Subcutaneous adipose tissue (tissue), 4 donors: ENCODE results near the gene LRRFIP1. TPM values are rescaled to one million over a fixed set of nuclear protein-coding genes. Genes with fewer than 3 reads are reported as not detected.

Experiments
- CTCF ChIP-seq: fragments of 450-650 bp; IDR thresholded peaks from one replicate; pipeline ENCODE4 v1.5.1; 2016; ENCODE audit warnings: low read depth, mild to moderate bottlenecking, control low read depth, antibody characterized with exemption, moderate library complexity
- total RNA-seq, 4 donors: library from RNA; depleted of rRNA; stranded (reverse); fragments of >200 nt; gene quantifications; one replicate each; pipeline ENCODE4 v1.1.0, GENCODE V29; 2016

Gene LRRFIP1
- total RNA-seq, 4 donors from 2014 or later = 85.4 to 130 (median 99.6) TPM

DNA sequence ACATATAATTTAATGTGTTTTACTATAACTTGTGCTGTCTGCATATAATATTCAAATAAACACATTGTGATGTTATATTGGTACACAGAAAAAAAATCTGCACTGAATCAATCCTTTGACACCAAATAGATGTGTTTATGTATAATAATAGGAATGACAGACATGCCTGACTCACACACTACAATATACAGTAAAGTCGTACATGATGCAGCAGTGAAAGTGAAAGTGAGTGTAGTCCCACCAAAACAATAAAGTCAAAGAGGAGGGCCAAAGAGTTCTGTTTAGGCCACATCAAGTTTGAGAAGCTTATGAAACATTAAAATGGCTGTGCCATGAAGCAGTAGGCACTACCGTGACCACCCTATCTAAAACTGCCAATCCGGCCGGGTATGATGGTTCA is 163.0 kb downstream of the LRRFIP1 start:
- TF ChIP-seq CTCF = no peak

GRCh38 chr2:237791977-237792727 is 164.8 kb downstream of the LRRFIP1 start:
- TF ChIP-seq CTCF = no peak

GRCh38 chr2:237797253-237797652 is 169.9 kb downstream of the LRRFIP1 start:
- TF ChIP-seq CTCF = no peak

DNA sequence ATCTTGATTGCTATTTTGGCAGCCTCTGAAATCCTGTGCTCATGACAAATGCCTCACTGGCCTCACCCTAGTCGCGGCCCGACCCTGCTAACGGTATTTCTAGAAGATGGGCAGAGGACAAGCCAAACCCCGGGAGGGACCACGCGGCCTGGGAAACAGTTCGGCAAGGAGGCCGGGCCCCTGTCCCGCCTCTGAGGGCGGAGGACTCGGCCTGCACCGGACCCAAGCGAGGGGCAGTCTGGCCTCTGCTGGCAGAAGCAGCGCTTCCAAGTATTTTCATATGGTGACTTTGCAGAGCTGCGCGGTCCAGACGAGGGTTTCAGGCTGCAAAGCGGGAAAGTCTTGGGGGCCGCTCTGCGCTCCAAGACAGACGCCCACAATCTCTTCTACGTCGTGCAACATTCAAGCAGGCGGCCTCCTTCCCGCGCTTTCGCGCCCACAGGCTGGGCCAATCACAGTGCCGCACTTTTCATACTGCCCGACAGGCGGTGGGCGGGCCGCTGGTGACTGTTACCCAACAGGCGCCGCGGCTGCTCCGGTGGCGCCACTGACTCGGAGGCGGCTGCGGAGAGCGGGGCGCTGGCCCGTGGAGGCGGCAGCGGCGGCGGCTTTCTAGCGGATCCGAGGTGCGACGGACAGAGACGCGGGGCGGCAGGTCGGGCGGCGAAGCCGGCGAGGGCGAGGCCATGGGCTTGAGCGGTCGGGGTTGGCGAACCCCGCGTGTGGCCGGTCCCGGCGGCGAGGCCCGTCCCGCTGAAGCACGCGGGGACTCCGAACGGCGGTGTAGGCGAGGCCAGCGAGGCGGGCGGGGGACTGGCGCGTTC is 171.1 kb downstream of the LRRFIP1 start, which contains the start of gene RBM44:
Gene RBM44 (plus strand): TSS at position 544 of the 824 bp plus-strand sequence. CDS start 14,831 bp downstream, outside the sequence.
- TF ChIP-seq CTCF = no peak

GRCh38 chr2:237799060-237799428 is 171.7 kb downstream of the LRRFIP1 start:
- no peak for TF ChIP-seq CTCF

DNA sequence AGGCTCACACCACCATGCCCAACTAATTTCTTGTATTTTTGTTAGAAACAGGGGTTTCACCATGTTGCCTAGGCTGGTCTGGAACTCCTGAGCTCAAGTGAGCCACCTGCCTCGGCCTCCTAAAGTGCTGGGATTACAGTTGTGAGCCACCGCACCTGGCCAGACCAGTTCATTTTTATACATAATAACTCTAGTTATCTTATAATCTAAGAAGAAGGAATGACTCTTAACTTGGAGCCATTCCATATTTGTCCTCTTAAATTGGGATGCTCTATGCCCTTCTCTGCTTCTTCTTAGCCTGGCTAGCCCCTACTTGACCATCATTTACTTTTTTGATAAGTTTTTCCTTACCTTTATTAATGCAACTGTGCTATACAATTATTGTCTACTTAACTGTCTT is 174.1 kb downstream of the LRRFIP1 start:
- no peak for TF ChIP-seq CTCF

DNA sequence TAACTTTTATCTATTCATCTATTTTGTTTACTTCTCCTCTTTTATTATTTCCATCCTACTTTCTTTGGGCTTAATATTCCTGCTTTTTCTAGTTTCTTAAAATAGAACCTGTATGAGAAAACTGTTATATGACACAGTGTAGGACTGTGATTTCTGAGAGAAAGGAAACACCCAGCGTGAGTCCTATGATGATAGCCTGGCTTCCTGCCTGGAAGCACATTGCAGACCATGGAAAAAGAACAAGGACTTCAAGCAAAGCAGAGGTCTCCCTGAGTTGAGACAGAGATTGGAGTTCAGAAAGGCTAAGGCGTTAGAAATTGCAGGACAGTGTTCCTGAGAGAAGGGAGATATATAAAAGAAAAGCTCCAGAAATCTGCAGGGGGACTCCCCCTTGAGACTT is 178.9 kb downstream of the LRRFIP1 start:
- TF ChIP-seq CTCF = no peak
